Testis (tissue), 3 donors: Measurements from ENCODE around the gene KCNK5. TPM values are rescaled to one million over a fixed set of nuclear protein-coding genes. Genes with fewer than 3 reads are reported as not detected.

Experiments
- DNase-seq: peaks from one replicate; pipeline ENCODE4 v3.0.0-alpha.2; 2019
- H3K27ac ChIP-seq, 2 donors: fragments of 200-600 bp; sonication (generic); one replicate each; pipeline ENCODE4 v1.5.1; 2019
- H3K27me3 ChIP-seq: fragments of 200-600 bp; sonication (generic); one replicate; pipeline ENCODE4 v1.5.1; 2019
- H3K36me3 ChIP-seq: fragments of 200-600 bp; sonication (generic); one replicate; pipeline ENCODE4 v1.5.1; 2017; ENCODE audit warnings: low read depth; ENCODE audit errors: missing control alignments
- H3K4me1 ChIP-seq: fragments of 200-600 bp; sonication (generic); one replicate; pipeline ENCODE4 v1.5.1; 2019
- H3K4me3 ChIP-seq, 2 donors: fragments of 200-600 bp; sonication (generic); one replicate each; pipeline ENCODE4 v1.5.1; 2017 to 2019
- H3K9me3 ChIP-seq: fragments of 200-600 bp; sonication (generic); one replicate; pipeline ENCODE4 v1.5.1; 2017
- CTCF ChIP-seq, 3 experiments: fragments of 450-650 bp in 2 of 3; fragments of 200-600 bp in 1 of 3; sonication (generic) in 1 of 3; IDR thresholded peaks; one replicate each; pipeline ENCODE4 v1.5.1; 2016 to 2019; ENCODE audit warnings: antibody characterized with exemption in 3 of 3, mild to moderate bottlenecking in 2 of 3, moderate library complexity in 1 of 3
- POLR2A ChIP-seq: fragments of 450-650 bp; IDR thresholded peaks from one replicate; pipeline ENCODE4 v1.6.1; 2017; ENCODE audit warnings: antibody characterized with exemption, mild to moderate bottlenecking, moderate library complexity
- WGBS, 2 donors: methylation state at CpG; one replicate each; pipeline ENCODE4 v1.1.5; 2018; 5-methylcytosine and 5-hydroxymethylcytosine counted together
- intact Hi-C: fragments of 100-400 bp; cut with DNase I; formaldehyde crosslinking; loops from one replicate; pipeline ENCODE4 v1.15.1; 2023; ENCODE audit warnings: low total_unique reads
- polyA plus RNA-seq: library from polyadenylated mRNA; stranded (reverse); fragments of 350-450 nt; fragmentation: Illumina TruSeq; extraction: RNeasy Lipid Tissue Mini Kit (QIAGEN cat#74804); gene quantifications from one replicate; pipeline ENCODE4 v1.2.3, GENCODE V29; 2014; ENCODE audit warnings: low read depth, low replicate concordance; ENCODE audit not compliant: insufficient read depth
- total RNA-seq, 2 donors: library from RNA; depleted of rRNA; stranded (reverse); fragments of >200 nt; gene quantifications; one replicate each; pipeline ENCODE4 v1.2.3, GENCODE V29; 2016

Gene KCNK5
- total and polyA plus RNA-seq, 3 donors from 2014 or later: 1.6 to 2.3 (median 2.0) TPM

DNA sequence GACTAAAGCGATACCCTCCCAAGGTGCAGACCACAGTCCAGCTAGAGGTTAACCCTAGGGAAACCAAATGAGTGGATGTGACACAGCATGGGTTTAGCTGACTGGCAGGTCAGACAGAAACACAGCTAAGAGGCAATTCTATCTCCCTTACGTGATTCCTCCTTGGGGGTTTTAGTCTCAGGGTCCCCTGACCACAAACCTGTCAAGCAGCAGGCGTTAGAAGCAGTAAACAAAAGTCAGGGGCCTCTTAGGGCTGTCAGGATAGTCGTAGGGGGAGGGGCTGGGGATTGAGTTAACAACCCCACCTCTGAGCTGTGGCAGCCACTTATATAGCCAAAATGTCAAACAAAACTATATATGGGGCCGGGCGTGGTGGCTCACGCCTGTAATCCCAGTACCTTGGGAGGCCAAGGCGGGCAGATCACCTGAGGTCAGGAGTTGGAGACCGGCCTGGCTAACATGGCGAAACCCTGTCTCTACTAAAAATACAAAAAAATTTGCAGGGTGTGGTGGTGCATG is 13.6 kb downstream of the KCNK5 start:
- no peak for TF ChIP-seq POLR2A
- no peak for TF ChIP-seq CTCF (IDR thresholded peaks at IDR 0.05)
- DNase-seq: no peak
- Histone ChIP-seq H3K27ac (no peak overlapping the region), H3K36me3 (no peaks in the 10 kb centered on the region), H3K27me3 (no peaks in the 10 kb centered on the region), H3K9me3 (no peaks in the 10 kb centered on the region), H3K4me3 (no peak overlapping the region), H3K4me1 (no peaks in the 10 kb centered on the region)
- 87 to 94% methylated on average over 10 of the region's 10 CpGs for WGBS, 2 donors
- intact Hi-C loops: no loop called here

DNA sequence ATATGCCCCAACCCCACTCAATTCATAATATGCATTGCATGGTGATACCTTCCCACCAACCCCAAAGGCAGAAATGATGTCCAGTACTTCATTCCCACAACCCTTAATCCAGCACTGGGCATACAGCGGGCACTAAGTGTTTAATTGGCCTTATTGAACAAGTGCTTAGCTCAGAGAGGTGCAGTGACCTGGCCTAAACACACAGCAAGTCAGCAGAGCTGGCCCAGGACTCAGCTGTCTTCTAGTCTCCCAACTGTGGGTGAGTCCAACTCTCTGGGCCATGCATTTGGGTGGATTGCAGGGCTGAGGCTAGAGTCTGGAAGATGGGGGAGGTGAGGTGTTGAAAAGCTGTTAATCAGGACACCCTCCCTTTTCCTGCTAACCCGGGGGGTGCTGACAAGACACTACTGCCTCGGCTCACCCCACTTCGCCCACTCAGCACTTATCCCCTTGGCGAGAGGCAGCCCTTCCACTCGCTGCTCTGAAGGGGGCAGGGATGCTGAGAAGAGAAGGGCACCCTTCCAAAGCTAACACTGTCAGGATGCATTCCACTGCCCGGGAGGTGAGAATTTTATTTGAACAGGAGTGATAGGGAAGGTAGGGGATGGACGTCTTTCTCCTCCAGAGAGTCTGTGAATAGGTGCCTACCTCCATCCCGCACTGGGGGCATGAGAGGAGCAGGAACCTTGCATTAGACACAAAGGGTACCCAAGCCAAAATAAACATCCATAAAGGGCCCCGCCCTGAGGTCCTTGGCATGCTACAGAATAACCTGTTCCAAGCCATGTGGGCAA is 14.2 kb downstream of the KCNK5 start:
- 59 to 61% methylated on average over 4 to 10 of the region's 10 CpGs for WGBS, 2 donors
- Histone ChIP-seq H3K27ac (no peak overlapping the region), H3K36me3 (no peaks in the 10 kb centered on the region), H3K4me3 (no peak overlapping the region), H3K4me1 (no peaks in the 10 kb centered on the region), H3K27me3 (no peaks in the 10 kb centered on the region), H3K9me3 (no peaks in the 10 kb centered on the region)
- intact Hi-C loops: no loop called here
- DNase-seq: no peak
- TF ChIP-seq CTCF (IDR thresholded peaks at IDR 0.05): no peak
- TF ChIP-seq POLR2A: no peak

- no peak for TF ChIP-seq POLR2A
- TF ChIP-seq CTCF (IDR thresholded peaks at IDR 0.05): no peak
- H3K4me3 ChIP-seq: no peak overlapping the region
- no peaks in the 10 kb centered on the region for H3K27me3 ChIP-seq
- intact Hi-C loops: no loop called here
- H3K27ac ChIP-seq: no peak overlapping the region
- H3K9me3 ChIP-seq: no peaks in the 10 kb centered on the region
- H3K36me3 ChIP-seq: no peaks in the 10 kb centered on the region
- WGBS, 2 donors: 86 to 93% methylated on average over 6 to 8 of the region's 8 CpGs
- H3K4me1 ChIP-seq: no peaks in the 10 kb centered on the region
- DNase-seq: no peak
Observed at GRCh38 chr6:39214120-39214813, 15.0 kb downstream of the KCNK5 start.

DNA sequence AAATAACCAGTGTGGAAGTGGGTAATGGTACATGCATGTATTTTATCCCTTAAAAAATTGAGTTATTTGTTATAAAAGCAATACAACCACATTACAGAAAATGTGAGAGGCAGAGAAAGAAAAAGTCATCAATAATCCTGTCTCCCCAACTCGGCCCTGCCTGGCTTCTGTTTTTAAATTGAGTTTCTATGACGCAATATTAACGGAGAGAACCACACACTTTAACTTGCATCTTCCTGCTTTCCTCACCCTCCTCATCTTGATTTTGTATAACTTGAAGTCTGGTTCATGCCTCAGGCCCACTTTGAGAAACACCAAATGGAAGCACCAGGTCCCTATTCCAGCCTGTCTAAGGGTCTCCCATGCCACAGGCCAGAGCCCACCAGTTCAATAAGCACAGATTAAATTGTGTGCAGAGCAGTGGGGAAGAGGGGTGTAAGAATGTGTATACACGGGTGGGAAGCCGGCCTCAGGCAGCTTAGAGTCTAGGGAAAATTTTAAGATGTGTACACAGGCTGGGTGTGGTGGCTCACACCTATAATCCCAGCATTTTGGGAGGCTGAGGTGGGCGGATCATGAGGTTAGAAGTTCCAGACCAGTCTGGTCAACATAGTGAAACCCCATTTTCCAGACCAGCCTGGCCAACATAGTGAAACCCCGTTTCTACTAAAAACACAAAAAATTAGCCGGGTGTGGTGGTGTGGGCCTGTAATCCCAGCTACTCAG is 15.9 kb downstream of the KCNK5 start:
- no peaks in the 10 kb centered on the region for H3K27me3 ChIP-seq
- no peak overlapping the region for H3K27ac ChIP-seq
- H3K4me3 ChIP-seq: no peak overlapping the region
- no peak for DNase-seq
- intact Hi-C loops: no loop called here
- H3K4me1 ChIP-seq: no peaks in the 10 kb centered on the region
- no peaks in the 10 kb centered on the region for H3K9me3 ChIP-seq
- H3K36me3 ChIP-seq: no peaks in the 10 kb centered on the region
- WGBS, 2 donors: 93 to 94% methylated on average over 8 of the region's 8 CpGs
- TF ChIP-seq POLR2A: no peak
- TF ChIP-seq CTCF (IDR thresholded peaks at IDR 0.05): no peak
